ENCODE measurements around the gene CBFA2T3.
A peak's percentile ranks its signal among the peaks of the same experiment; 100 is the strongest.
"Not testable (repeated sequence)": the region's sequence is repeated elsewhere in the genome, so short reads cannot be mapped to it uniquely, and the experiment has no call there.

The CBFA2T3 gene

GRCh38 chr16:88977018-88977811 lies at the start of gene CBFA2T3:
CBFA2T3 (minus strand) TSS chr16:88977207; CDS start chr16:88976807, 400 bp downstream.
- no peak for DNase-seq (ENCODE audit: low read depth in 2 of 2)

- DNase-seq (ENCODE audit: low read depth in 2 of 2), result peak; percentile 33 to 34
These were observed 49.2 kb upstream of the CBFA2T3 start for GRCh38 chr16:89026121-89026612.

- DNase-seq (ENCODE audit: low read depth in 2 of 2), result no peak
These were observed 48.6 kb upstream of the CBFA2T3 start for GRCh38 chr16:89025636-89026035.

GRCh38 chr16:89024546-89025060 lies 47.6 kb upstream of the CBFA2T3 start:
- no peak for DNase-seq (ENCODE audit: low read depth in 2 of 2)

- no peak for DNase-seq (ENCODE audit: low read depth in 2 of 2)
These were observed 46.9 kb upstream of the CBFA2T3 start for GRCh38 chr16:89023621-89024511.

- DNase-seq (ENCODE audit: low read depth in 2 of 2), result no peak
These were observed 46.1 kb upstream of the CBFA2T3 start for GRCh38 chr16:89023151-89023551.

- no peak for DNase-seq (ENCODE audit: low read depth in 2 of 2)
These were observed 45.2 kb upstream of the CBFA2T3 start for GRCh38 chr16:89022051-89022836.

- DNase-seq (ENCODE audit: low read depth in 2 of 2), result no peak
These were observed 44.1 kb upstream of the CBFA2T3 start for GRCh38 chr16:89020925-89021595.

- no peak for DNase-seq (ENCODE audit: low read depth in 2 of 2)
These were observed 43.3 kb upstream of the CBFA2T3 start for GRCh38 chr16:89020068-89020924.

GRCh38 chr16:89019511-89019910 lies 42.5 kb upstream of the CBFA2T3 start:
- DNase-seq (ENCODE audit: low read depth in 2 of 2), result no peak

GRCh38 chr16:89018282-89019158 lies 41.5 kb upstream of the CBFA2T3 start:
- DNase-seq (ENCODE audit: low read depth in 2 of 2), result no peak

GRCh38 chr16:89017543-89018281 lies 40.7 kb upstream of the CBFA2T3 start:
- DNase-seq (ENCODE audit: low read depth in 2 of 2), result no peak

GRCh38 chr16:89016561-89016960 lies 39.6 kb upstream of the CBFA2T3 start:
- DNase-seq (ENCODE audit: low read depth in 2 of 2), result not testable (repeated sequence)

- DNase-seq (ENCODE audit: low read depth in 2 of 2), result no peak
These were observed 38.4 kb upstream of the CBFA2T3 start for GRCh38 chr16:89015271-89015859.

GRCh38 chr16:89014403-89015230 lies 37.6 kb upstream of the CBFA2T3 start:
- DNase-seq (ENCODE audit: low read depth in 2 of 2), result no peak

- no peak for DNase-seq (ENCODE audit: low read depth in 2 of 2)
These were observed 36.8 kb upstream of the CBFA2T3 start for GRCh38 chr16:89013692-89014402.
